Activated naive CD4-positive, alpha-beta T cell treated with anti-CD3 and anti-CD28 coated beads, Interleukin-2, amount 50 U/mL, for 72 hours (primary cell): Measurements from ENCODE around the gene RAB2B. TPM values are rescaled to one million over a fixed set of nuclear protein-coding genes. Genes with fewer than 3 reads are reported as not detected.

Experiments used
- ATAC-seq, 2 donors: fragments of 150-1000 bp; cut with Tn5 transposase; 2 replicates each; pipeline ENCODE4 v1.10.0; 2021; ENCODE audit warnings: mild to moderate bottlenecking in 2 of 2, moderate library complexity in 2 of 2
- DNase-seq, 2 donors: peaks; one replicate each; pipeline ENCODE4 v3.0.0; 2021 to 2022; ENCODE audit warnings: low spot score in 2 of 2
- H3K27ac Mint-ChIP-seq, 2 donors: one replicate each; pipeline ENCODE4 v1.8.0; 2022; ENCODE audit warnings: mild to moderate bottlenecking in 2 of 2, mixed read lengths in 2 of 2
- H3K36me3 Mint-ChIP-seq, 2 donors: one replicate each; pipeline ENCODE4 v1.8.0; 2022; ENCODE audit warnings: mixed read lengths in 2 of 2
- H3K9me3 Mint-ChIP-seq, 2 donors: one replicate each; pipeline ENCODE4 v1.8.0; 2022; ENCODE audit warnings: mixed read lengths in 2 of 2
- total RNA-seq, 2 donors: library from RNA; stranded (reverse); gene quantifications; one replicate each; pipeline ENCODE4 v1.2.3, GENCODE V29; 2022

Gene RAB2B
- total RNA-seq, 2 donors from 2014 or later = 30.2 to 48.8 TPM

DNA sequence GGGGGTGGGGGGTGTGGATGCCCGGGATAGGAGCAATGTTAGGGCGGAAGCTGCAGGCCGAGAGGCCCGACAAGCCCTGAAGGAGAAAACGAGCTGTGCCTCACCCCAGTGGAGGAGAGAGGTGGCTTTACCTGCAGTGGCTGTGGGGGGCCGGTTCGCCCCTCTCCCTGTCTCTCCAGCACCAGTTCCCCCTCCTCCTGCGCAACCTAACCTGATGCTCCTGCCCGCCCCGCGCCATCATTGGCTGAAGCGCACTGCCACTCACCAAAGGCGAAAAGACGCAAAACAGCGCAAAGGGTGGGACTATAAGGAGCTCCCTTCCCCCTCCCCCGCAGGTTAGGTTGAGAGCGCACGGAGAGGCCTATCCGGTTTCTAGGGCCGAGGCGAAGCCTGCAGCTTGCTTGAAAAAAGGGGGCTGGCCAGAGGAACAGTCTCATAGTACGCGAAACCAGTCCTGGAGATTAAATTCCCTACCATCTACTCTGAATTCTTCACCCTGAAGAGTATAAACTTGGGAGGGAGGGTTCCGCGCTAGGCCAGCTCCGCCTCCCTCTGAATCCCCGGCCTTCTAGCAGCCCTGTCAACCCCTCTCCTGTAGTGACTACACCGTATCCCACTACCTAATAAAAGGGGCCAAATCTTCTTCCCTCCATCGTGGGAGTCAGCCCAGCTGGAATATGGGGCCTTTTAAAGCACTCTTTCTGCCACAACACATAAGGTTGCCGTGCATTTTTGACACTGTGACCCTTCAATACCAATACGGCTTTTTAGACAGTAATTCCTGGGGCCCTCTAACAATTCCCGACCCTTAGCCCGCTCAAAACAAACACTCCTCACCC lies 39.5 kb downstream of the RAB2B start:
- Mint-ChIP-seq H3K9me3 (no peaks in the 10 kb centered on the region), H3K27ac (peak overlapping the region; percentile 91 to 92), H3K36me3 (peaks cover 10 to 26% of the 10 kb centered on the region in 2 donors)
- DNase-seq = peak; percentile 95 to 99
- peak; percentile 100 for ATAC-seq

GRCh38 chr14:21436567-21437062 lies 40.1 kb downstream of the RAB2B start:
- DNase-seq (no peak), ATAC-seq (no peak)
- Mint-ChIP-seq H3K9me3 (no peaks in the 10 kb centered on the region), H3K27ac (peak overlapping the region; percentile 91 to 92), H3K36me3 (peaks cover 10 to 26% of the 10 kb centered on the region in 2 donors)

GRCh38 chr14:21431126-21431525 lies 45.6 kb downstream of the RAB2B start:
- peaks cover 5 to 29% of the 10 kb centered on the region in 2 donors for H3K36me3 Mint-ChIP-seq
- H3K27ac Mint-ChIP-seq = peak overlapping the region in 1 of 2 donors; percentile 10
- ATAC-seq = no peak
- no peaks in the 10 kb centered on the region for H3K9me3 Mint-ChIP-seq
- no peak for DNase-seq

GRCh38 chr14:21428930-21429329 lies 47.8 kb downstream of the RAB2B start:
- peaks cover 5 to 39% of the 10 kb centered on the region in 2 donors for H3K36me3 Mint-ChIP-seq

DNA sequence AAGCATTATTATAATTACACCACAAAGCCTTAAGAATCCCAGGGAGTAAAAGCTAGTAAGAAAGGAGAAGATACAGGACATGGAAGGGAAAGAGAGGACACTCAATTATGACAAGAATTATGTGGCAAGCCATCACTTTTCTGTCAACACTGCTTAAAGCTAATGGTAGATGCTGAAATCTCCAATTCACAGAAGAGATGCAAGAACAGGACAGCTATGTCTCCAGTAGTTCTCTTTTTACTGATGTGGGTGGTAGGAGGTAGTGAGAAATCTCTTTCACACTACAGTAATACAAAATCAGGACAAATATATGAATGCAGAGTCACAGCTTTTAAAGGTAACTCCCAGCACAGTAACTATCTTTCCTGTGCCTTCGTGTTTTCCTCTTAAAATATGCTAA lies 50.1 kb downstream of the RAB2B start:
- no peak for ATAC-seq
- Mint-ChIP-seq H3K36me3 (peaks cover 5 to 40% of the 10 kb centered on the region in 2 donors), H3K9me3 (no peaks in the 10 kb centered on the region), H3K27ac (peak overlapping the region in 1 of 2 donors; percentile 84)
- DNase-seq = no peak

More at GRCh38 chr14:21428930-21429329, 47.8 kb downstream of the RAB2B start:
- H3K27ac Mint-ChIP-seq = no peak overlapping the region
- no peaks in the 10 kb centered on the region for H3K9me3 Mint-ChIP-seq
- ATAC-seq (no peak), DNase-seq (no peak)

GRCh38 chr14:21419528-21419927 lies 57.2 kb downstream of the RAB2B start:
- Mint-ChIP-seq H3K9me3 (no peaks in the 10 kb centered on the region), H3K27ac (peak overlapping the region in 1 of 2 donors; percentile 45), H3K36me3 (peaks cover 0 to 37% of the 10 kb centered on the region in 2 donors)
- no peak for DNase-seq
- ATAC-seq = no peak

GRCh38 chr14:21415329-21415728 lies 61.4 kb downstream of the RAB2B start:
- Mint-ChIP-seq H3K9me3 (no peaks in the 10 kb centered on the region), H3K27ac (peak overlapping the region in 1 of 2 donors; percentile 73), H3K36me3 (peaks cover 6 to 44% of the 10 kb centered on the region in 2 donors)
- ATAC-seq = no peak
- DNase-seq = no peak

DNA sequence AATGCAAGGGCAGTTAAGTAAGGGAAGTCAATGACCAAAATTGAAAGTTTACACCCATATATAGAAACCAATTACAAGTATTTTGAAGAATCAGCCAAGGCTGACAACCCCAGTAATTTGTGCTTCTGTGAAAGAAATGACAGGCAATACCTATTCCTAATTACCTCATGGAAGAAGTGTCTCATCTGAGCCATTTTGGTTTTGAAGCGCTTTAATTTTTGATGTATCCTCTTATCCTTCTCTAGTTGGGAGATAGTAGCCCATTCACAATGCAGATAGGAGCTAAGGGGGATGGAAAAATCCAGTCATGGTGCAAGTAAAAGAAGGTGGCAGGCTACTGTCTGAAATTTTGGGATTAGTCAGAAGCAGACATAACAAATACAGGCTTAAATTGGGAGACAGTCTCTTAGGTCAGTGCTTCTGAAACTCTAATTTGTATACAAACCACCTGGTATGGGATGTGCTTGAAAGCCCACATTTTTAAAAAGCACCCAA lies 62.6 kb downstream of the RAB2B start:
- DNase-seq = no peak

More for the DNA sequence above, 62.6 kb downstream of the RAB2B start:
- no peaks in the 10 kb centered on the region for H3K9me3 Mint-ChIP-seq
- peak; percentile 88 to 92 for ATAC-seq
- peaks cover 6 to 49% of the 10 kb centered on the region in 2 donors for H3K36me3 Mint-ChIP-seq
- peak overlapping the region; percentile 65 to 91 for H3K27ac Mint-ChIP-seq

Other genes with a start within 250 kb of the RAB2B start
- gene HNRNPC, start 207.5 kb downstream of the RAB2B start, total RNA-seq = 1,000 to 10,000 TPM in 1 of 2 donors, 100 to 1,000 TPM in 1; 948 to 1,048 TPM
- gene RPGRIP1, start 196.9 kb downstream of the RAB2B start, total RNA-seq = not detected
- 100 to 1,000 TPM; 161 to 172 TPM for gene SUPT16H, start 92.9 kb downstream of the RAB2B start, total RNA-seq
- gene CHD8, start 20.8 kb downstream of the RAB2B start, total RNA-seq = 100 to 1,000 TPM; 125 to 126 TPM
- 100 to 1,000 TPM in 1 of 2 donors, 10 to 100 TPM in 1; 80.8 to 104 TPM for gene TOX4, start 236 bp upstream of the RAB2B start, total RNA-seq
- gene METTL3, start 34.4 kb upstream of the RAB2B start, total RNA-seq = 10 to 100 TPM; 60.6 to 74.9 TPM
- gene SALL2, start 49.4 kb upstream of the RAB2B start, total RNA-seq = 1 to 10 TPM; 5.4 to 9.3 TPM
- gene OR10G3, start 103.1 kb upstream of the RAB2B start, total RNA-seq = not detected
- gene OR10G2, start 158.0 kb upstream of the RAB2B start, total RNA-seq = not detected
- gene OR4E2, start 176.9 kb upstream of the RAB2B start, total RNA-seq = under 1 TPM in 1 of 2 donors, not detected in 1; 0.12 TPM
- gene OR4E1, start 196.9 kb upstream of the RAB2B start, total RNA-seq = under 1 TPM; 0.14 to 0.16 TPM